HEK293 (cell line): ENCODE measurements around the gene HPSE2.

Source experiments
- ATF2 ChIP-seq: fragments of 450-650 bp; formaldehyde crosslinking; IDR thresholded peaks from 2 replicates; pipeline ENCODE4 v1.5.1; 2016; ENCODE audit warnings: missing biosample characterization, missing genetic modification characterization, low read depth
- HOXD13 ChIP-seq: sonication (generic); formaldehyde crosslinking; IDR thresholded peaks from 2 replicates; pipeline ENCODE4 v1.8.0; 2022; ENCODE audit warnings: missing genetic modification reagents, borderline replicate concordance
- MZF1 ChIP-seq: fragments of 450-650 bp; formaldehyde crosslinking; IDR thresholded peaks from 2 replicates; pipeline ENCODE4 v1.5.1; 2017; ENCODE audit warnings: missing biosample characterization, missing genetic modification characterization, borderline replicate concordance
- OSR2 ChIP-seq: fragments of 450-650 bp; formaldehyde crosslinking; IDR thresholded peaks from 2 replicates; pipeline ENCODE4 v1.5.1; 2016; ENCODE audit warnings: missing biosample characterization, missing genetic modification characterization
- SALL2 ChIP-seq: fragments of 450-650 bp; formaldehyde crosslinking; IDR thresholded peaks from 2 replicates; pipeline ENCODE4 v1.5.0; 2017; ENCODE audit warnings: missing biosample characterization, mild to moderate bottlenecking, missing genetic modification characterization, borderline replicate concordance
- SCRT2 ChIP-seq: fragments of 450-650 bp; formaldehyde crosslinking; IDR thresholded peaks from 2 replicates; pipeline ENCODE4 v1.5.1; 2016; ENCODE audit warnings: missing biosample characterization, missing genetic modification characterization
- YY1 ChIP-seq: fragments of 450-650 bp; formaldehyde crosslinking; IDR thresholded peaks from 2 replicates; pipeline ENCODE4 v1.5.1; 2018; ENCODE audit warnings: missing biosample characterization, missing genetic modification characterization
- YY2 ChIP-seq: fragments of 450-650 bp; formaldehyde crosslinking; IDR thresholded peaks from 2 replicates; pipeline ENCODE4 v1.5.1; 2016; ENCODE audit warnings: missing biosample characterization, missing genetic modification characterization
- ZNF26 ChIP-seq: fragments of 450-650 bp; formaldehyde crosslinking; IDR thresholded peaks from 2 replicates; pipeline ENCODE4 v1.5.1; 2016; ENCODE audit warnings: missing biosample characterization, missing genetic modification characterization
- TF ChIP-seq, protein P1 (sequence below): fragments of 450-650 bp; formaldehyde crosslinking; IDR thresholded peaks from 2 replicates; pipeline ENCODE4 v1.5.1; 2016; ENCODE audit warnings: missing biosample characterization, missing genetic modification characterization

- TF ChIP-seq SALL2 (tag by site-specific recombination) (no peak), YY1 (tag by site-specific recombination) (no peak), ATF2 (tag by site-specific recombination) (no peak), YY2 (tag by site-specific recombination) (no peak), MZF1 (no peak), ZNF26 (no peak), HOXD13 (CRISPR knock-in tag) (no peak), SCRT2 (tag by site-specific recombination) (no peak), OSR2 (tag by site-specific recombination) (no peak)
- TF ChIP-seq, protein P1, sequence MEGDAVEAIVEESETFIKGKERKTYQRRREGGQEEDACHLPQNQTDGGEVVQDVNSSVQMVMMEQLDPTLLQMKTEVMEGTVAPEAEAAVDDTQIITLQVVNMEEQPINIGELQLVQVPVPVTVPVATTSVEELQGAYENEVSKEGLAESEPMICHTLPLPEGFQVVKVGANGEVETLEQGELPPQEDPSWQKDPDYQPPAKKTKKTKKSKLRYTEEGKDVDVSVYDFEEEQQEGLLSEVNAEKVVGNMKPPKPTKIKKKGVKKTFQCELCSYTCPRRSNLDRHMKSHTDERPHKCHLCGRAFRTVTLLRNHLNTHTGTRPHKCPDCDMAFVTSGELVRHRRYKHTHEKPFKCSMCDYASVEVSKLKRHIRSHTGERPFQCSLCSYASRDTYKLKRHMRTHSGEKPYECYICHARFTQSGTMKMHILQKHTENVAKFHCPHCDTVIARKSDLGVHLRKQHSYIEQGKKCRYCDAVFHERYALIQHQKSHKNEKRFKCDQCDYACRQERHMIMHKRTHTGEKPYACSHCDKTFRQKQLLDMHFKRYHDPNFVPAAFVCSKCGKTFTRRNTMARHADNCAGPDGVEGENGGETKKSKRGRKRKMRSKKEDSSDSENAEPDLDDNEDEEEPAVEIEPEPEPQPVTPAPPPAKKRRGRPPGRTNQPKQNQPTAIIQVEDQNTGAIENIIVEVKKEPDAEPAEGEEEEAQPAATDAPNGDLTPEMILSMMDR (tag by site-specific recombination) = no peak
Measured at GRCh38 chr10:98427011-98427515, 808.6 kb downstream of the HPSE2 start.
